ENCODE results near the gene GRK5. TPM values are rescaled to one million over a fixed set of nuclear protein-coding genes. Genes with fewer than 3 reads are reported as not detected.

The GRK5 gene
- total RNA-seq, 1 experiment from 2014 or later: 4.5 TPM

DNA sequence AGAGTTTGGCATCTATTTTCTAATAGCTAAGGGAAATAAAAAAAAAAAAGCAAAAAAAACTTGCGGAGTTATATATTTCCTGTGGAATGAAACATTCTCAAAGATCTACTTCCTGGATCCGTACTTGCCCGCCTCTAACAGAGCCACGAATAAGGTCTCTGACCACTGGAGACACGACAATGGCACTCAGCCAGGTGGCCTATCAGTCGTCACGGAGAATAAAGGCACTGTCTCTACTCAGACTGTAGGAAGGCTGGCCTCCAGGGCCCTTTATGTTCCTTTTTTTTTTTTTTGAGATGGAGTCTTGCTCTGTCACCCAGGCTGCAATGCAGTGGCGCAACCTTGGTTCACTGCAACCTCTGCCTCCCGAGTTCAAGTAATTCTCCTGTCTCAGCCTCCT, 276.5 kb downstream of the GRK5 start:
- Histone ChIP-seq H3K79me2 (ENCODE audit: low read length) (no peaks in the 10 kb centered on the region), H3K36me3 (ENCODE audit: low read depth, low read length) (no peaks in the 10 kb centered on the region), H3K4me2 (ENCODE audit: low read length) (no peak overlapping the region), H2AFZ (ENCODE audit: low read length) (no peak overlapping the region), H3K9me3 (ENCODE audit: low read length) (no peaks in the 10 kb centered on the region), H3K4me3 (ENCODE audit: low read length) (no peak overlapping the region), H3K27ac (ENCODE audit: low read length) (no peak overlapping the region), H3K9ac (ENCODE audit: low read length) (no peak overlapping the region), H3K4me1 (ENCODE audit: insufficient read depth, low read length) (peaks cover 6% of the 10 kb centered on the region), H4K20me1 (ENCODE audit: low read length) (no peaks in the 10 kb centered on the region), H3F3A (ENCODE audit: low read length, unreplicated experiment) (no peaks in the 10 kb centered on the region), H3K9me2 (replicated peaks; ENCODE audit: low read length) (no peaks in the 10 kb centered on the region), H3K27me3 (ENCODE audit: low read length) (no peaks in the 10 kb centered on the region)
- ChIA-PET POLR2A (ENCODE audit: unreplicated experiment) (no interaction called here), CTCF (no interaction called here)
- TF ChIP-seq EZH2phosphoT487 (IDR thresholded peaks at IDR 0.05; ENCODE audit: borderline replicate concordance, low read length) (no peak), EZH2 (IDR thresholded peaks at IDR 0.05; ENCODE audit: low read length, unreplicated experiment) (no peak), CTCF (conservative IDR thresholded peaks at IDR 0.05; ENCODE audit: low read depth, low read length) (no peak)
- intact Hi-C loops (cut with micrococcal nuclease): no loop called here
- BruUV-seq (replicated peaks): no TSS peak
- DNase-seq (no peak), ATAC-seq (no peak)

DNA sequence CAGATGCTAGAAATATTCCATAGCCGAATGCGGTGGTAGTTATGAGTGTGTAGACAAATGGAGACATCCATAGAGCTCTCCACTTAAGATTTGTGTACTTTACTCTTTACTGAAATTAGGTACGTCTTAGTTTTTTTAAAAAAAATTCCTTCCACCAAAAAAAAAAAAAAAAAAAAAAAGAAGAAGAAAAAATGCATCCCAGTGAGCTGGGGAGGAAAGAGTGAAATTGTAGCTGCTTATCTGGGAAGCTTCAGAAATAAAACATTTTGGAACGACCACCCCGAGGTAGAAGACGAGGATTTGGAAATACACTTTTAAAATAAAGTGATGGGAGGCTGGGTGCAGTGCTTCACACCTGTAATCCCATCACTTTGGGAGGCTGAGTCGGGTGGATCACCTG, 281.3 kb downstream of the GRK5 start:
- TF ChIP-seq EZH2 (IDR thresholded peaks at IDR 0.05; ENCODE audit: low read length, unreplicated experiment): no peak
- no peak for TF ChIP-seq CTCF (conservative IDR thresholded peaks at IDR 0.05; ENCODE audit: low read depth, low read length)
- TF ChIP-seq EZH2phosphoT487 (IDR thresholded peaks at IDR 0.05; ENCODE audit: borderline replicate concordance, low read length): no peak
- ATAC-seq (no peak), DNase-seq (no peak)
- no peak overlapping the region for H3K4me3 ChIP-seq (ENCODE audit: low read length)
- intact Hi-C loops (cut with micrococcal nuclease): loop anchor here (1.0 kb wide), 1 partner anchor 43 kb away; no protein-coding TSS in a partner anchor
- H3K27me3 ChIP-seq (ENCODE audit: low read length): no peaks in the 10 kb centered on the region
- H3K36me3 ChIP-seq (ENCODE audit: low read depth, low read length): no peaks in the 10 kb centered on the region
- no TSS peak for BruUV-seq (replicated peaks)
- H4K20me1 ChIP-seq (ENCODE audit: low read length): no peaks in the 10 kb centered on the region
- no peaks in the 10 kb centered on the region for H3F3A ChIP-seq (ENCODE audit: low read length, unreplicated experiment)
- no peak overlapping the region for H3K4me2 ChIP-seq (ENCODE audit: low read length)
- H3K4me1 ChIP-seq (ENCODE audit: insufficient read depth, low read length): peaks cover 6% of the 10 kb centered on the region
- ChIA-PET CTCF (no interaction called here), POLR2A (ENCODE audit: unreplicated experiment) (no interaction called here)
- no peaks in the 10 kb centered on the region for H3K9me2 ChIP-seq (replicated peaks; ENCODE audit: low read length)
- H3K9me3 ChIP-seq (ENCODE audit: low read length): no peaks in the 10 kb centered on the region
- H3K9ac ChIP-seq (ENCODE audit: low read length): no peak overlapping the region
- H3K79me2 ChIP-seq (ENCODE audit: low read length): no peaks in the 10 kb centered on the region
- no peak overlapping the region for H2AFZ ChIP-seq (ENCODE audit: low read length)
- no peak overlapping the region for H3K27ac ChIP-seq (ENCODE audit: low read length)

GRCh38 chr10:119489991-119490326, 282.6 kb downstream of the GRK5 start:
- no peak for DNase-seq
- no peaks in the 10 kb centered on the region for H3K9me3 ChIP-seq (ENCODE audit: low read length)
- H3K79me2 ChIP-seq (ENCODE audit: low read length): no peaks in the 10 kb centered on the region
- H3K4me2 ChIP-seq (ENCODE audit: low read length): peak overlapping the region; percentile 84
- BruUV-seq (replicated peaks): no TSS peak
- no peak overlapping the region for H3K9ac ChIP-seq (ENCODE audit: low read length)
- ATAC-seq: no peak
- H2AFZ ChIP-seq (ENCODE audit: low read length): peak overlapping the region; percentile 81
- ChIA-PET POLR2A (ENCODE audit: unreplicated experiment) (no interaction called here), CTCF (interaction anchor here (0.7 to 1.6 kb wide), 4 partner anchors 40 to 291 kb away, joined by 3 to 6 read pairs (median 4); no protein-coding TSS in a partner anchor)
- TF ChIP-seq CTCF (conservative IDR thresholded peaks at IDR 0.05; ENCODE audit: low read depth, low read length) (peak; percentile 12), EZH2 (IDR thresholded peaks at IDR 0.05; ENCODE audit: low read length, unreplicated experiment) (no peak), EZH2phosphoT487 (IDR thresholded peaks at IDR 0.05; ENCODE audit: borderline replicate concordance, low read length) (no peak)
- peaks cover 16% of the 10 kb centered on the region for H3K4me1 ChIP-seq (ENCODE audit: insufficient read depth, low read length)
- no peaks in the 10 kb centered on the region for H3K36me3 ChIP-seq (ENCODE audit: low read depth, low read length)
- H3F3A ChIP-seq (ENCODE audit: low read length, unreplicated experiment): no peaks in the 10 kb centered on the region
- no peaks in the 10 kb centered on the region for H3K9me2 ChIP-seq (replicated peaks; ENCODE audit: low read length)
- peak overlapping the region; percentile 68 for H3K4me3 ChIP-seq (ENCODE audit: low read length)
- H4K20me1 ChIP-seq (ENCODE audit: low read length): no peaks in the 10 kb centered on the region
- H3K27me3 ChIP-seq (ENCODE audit: low read length): no peaks in the 10 kb centered on the region
- intact Hi-C loops (cut with micrococcal nuclease): loop anchor here (1.0 to 5.0 kb wide), 2 partner anchors 45 to 283 kb away; partner anchors contain the start of gene GRK5
- H3K27ac ChIP-seq (ENCODE audit: low read length): no peak overlapping the region
